DMS153 (cell line): ENCODE results near the gene THADA.

Source experiments
- DNase-seq: peaks from one replicate; lab custom pipeline; 2025; lab: John Stamatoyannopoulos, UW

Gene THADA

GRCh38 chr2:43246641-43247040 is 349.2 kb downstream of the THADA start:
- no peak for DNase-seq

GRCh38 chr2:43241558-43241957 is 354.3 kb downstream of the THADA start:
- DNase-seq, result no peak

DNA sequence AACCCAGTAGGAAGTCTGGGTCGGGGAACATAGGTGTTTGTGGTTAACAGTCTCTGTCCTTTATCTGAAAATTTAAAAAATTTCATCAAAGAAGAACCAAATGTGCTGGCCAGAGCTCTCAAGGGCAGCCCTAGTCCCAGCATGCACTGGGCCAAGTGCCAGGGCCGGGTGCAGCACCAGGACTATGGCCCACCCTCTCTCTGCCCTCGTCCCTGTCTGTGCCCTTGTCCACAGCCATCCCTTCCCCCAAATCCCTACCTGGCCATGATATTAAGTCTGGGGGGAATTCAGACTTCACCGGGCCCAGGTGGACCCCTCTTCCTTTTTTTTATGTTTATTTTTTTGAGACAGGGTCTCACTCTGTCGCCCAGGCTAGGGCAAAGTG is 355.1 kb downstream of the THADA start:
- DNase-seq, result no peak

- DNase-seq, result no peak
These were observed 355.7 kb downstream of the THADA start for GRCh38 chr2:43239981-43240765.

- no peak for DNase-seq
These were observed 357.0 kb downstream of the THADA start for GRCh38 chr2:43238813-43239212.

DNA sequence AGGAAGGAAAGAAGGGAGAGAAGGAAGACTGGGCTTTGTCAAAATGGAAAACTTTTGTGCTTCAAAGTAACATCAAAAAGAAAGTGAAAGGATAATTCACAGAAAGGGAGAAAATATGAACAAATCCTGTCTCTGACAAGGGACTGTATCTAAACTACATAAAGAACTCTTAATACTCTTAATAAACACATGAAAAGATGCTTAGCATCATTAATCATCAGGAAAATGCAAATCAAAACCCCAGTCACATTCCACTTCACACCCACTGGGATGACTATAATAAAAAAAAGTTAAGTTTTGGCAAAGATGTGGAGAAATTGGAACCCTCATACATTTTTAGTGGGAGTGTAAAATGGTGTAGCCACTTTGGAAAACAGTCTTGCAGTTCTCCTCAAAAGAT is 357.7 kb downstream of the THADA start:
- no peak for DNase-seq

DNA sequence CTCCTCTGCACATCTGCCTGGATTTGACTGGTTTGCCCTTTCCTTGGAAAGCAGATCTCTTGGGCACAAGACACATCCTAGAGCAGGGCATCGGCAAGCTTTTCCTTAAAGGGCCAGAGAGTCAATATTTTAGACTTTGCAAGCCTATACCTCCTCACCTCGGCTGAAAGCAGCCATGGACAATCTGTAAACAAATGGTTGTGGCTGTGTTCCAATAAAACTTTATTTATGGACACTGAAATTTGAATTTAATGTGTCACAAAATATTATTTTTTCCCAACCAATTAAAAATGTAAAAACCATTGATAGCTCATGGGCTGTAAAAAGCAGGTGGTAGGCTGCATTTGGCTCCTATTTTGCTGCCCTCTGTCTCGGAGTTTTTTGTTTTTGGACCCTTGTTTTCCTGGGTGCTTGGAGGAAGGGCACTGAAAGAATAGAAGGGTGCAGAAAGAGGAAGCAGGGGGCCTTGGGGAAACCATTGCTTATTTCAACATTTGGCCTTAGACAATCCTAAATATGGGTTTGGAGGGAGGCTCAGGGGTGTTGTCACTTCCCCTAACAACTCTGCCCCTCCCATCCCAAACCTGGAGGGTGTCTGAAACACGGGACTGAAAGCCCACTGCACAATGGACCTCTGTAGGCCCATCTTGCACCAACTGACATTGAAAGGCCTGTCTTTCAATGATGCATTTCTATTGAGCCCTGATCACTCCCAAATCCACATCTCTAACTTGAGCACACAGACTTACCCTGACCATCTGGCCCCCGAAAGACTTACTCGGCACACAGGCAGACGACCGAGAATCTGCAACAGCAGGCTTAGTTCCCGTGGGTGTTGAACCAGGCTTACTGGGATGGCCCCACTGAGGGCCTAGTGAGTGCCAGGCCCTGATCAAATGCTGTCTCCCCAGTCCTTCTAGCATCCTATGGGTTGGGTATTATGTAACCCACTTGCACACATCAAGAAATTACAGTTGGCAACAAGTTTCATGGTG is 362.3 kb downstream of the THADA start:
- no peak for DNase-seq

DNA sequence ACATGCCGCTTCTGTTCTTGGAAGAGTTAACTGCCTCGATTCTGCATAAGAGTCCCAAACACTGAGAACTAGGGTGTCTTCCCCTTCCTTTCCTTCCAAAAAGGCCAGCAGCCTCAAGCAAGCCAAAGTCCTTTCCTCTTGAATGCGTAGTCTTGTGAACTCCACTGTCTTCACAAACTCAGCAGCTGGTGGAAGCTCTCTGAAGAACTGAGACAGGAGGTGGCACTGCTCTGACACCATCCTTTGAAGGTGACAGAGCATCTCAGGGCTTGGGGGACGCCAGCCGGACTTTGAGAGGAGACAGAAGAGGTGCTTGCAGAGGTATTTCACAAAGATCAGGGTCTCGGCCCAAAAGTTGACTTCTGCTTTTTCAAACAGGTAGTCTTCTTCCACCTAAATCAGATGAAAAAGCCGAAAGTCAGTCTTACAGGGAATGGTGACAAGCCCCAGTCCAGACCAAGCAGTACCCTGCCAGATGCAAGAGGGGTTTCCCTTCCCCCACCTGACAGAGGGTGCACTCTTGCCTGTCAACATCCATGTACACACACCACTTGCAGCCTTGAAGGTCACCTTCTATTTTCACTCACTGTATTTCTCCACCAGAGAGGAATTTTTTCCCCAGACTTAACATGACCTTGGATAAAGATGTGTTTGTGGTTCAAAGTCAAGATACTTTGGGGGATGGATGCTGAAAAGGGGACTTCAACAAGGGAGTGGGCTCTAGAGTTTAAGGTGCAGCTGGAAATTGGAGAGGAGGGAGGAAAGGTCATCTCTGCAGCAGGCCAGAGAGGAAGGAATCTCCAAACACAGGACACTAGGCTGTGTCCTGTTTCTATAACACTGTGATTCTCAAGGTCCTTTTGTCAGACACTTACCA is 364.6 kb downstream of the THADA start:
- DNase-seq, result no peak

GRCh38 chr2:43230351-43230885 is 365.4 kb downstream of the THADA start:
- no peak for DNase-seq

- DNase-seq, result no peak
These were observed 366.8 kb downstream of the THADA start for GRCh38 chr2:43228756-43229659.

DNA sequence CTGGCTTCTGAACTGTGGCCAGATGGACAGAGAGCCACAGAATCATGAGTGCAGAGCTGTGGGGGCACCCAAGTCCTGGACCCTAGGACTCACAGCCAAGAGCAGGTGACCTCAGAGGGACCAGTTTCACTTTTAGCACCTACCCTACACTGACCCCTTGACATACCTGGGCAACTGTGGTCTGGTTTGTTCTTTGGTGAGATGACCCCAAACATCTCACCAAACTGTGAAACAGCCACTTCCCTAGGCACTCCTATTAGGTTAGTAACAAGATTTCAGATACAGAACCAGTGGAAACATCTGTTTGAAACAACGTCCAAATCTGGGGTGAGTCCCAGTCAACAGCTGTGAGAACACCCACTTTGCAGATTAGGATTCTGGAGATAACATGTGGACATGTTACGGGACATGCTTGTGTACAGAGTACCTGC is 367.5 kb downstream of the THADA start:
- DNase-seq, result no peak

GRCh38 chr2:43227830-43228281 is 368.0 kb downstream of the THADA start:
- peak; percentile 26 for DNase-seq

DNA sequence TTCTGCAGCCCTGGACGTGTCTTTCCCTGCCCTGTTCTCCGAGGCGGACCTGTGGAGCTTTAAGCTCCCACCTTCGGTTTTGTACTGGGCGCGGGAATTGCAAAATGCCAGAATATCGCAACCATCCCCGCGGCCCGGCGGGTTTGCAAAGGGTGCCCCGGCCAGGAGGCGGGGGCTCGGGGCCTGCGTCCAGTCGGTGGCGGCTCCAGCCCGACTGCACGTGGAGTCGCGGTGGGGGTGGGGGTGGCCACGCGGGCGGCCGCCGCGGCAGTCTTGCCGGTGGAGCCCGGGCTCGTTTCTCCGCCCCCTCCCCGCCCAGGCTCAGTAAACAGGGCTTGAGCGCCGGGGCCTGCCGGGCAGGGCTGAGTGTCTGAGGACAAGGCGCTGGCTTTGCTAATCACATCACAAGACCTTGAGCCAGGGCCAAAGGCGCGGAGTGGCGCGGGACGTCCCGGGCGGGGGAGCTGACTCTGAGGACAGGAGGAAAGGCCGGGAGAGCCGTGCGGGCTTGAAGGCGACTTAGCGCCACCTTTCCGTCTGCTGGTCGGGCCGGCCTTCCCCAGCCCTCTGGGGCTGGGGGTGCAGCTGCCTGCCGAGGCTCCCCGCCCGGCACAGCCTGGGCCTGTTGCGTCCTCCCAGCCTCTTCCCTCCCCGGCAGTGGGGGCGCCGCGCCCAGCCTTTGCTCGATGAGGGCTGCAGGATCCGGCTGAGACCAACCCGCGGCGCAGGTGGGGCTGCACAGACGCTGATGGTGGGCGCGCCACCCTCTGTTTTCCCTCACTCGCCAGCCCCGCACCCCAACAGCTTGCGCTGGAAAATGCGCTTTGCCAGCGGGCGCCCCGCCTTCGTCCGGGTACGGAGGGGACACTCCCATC is 368.6 kb downstream of the THADA start:
- DNase-seq, result peak; percentile 55

GRCh38 chr2:43226558-43226954 is 369.3 kb downstream of the THADA start, which contains the start of gene ZFP36L2:
ZFP36L2 (minus strand) TSS chr2:43226606; CDS start chr2:43226315, 291 bp downstream.
- peak; percentile 79 for DNase-seq

GRCh38 chr2:43225788-43226557 is 369.9 kb downstream of the THADA start:
- no peak for DNase-seq

- no peak for DNase-seq
These were observed 370.6 kb downstream of the THADA start for GRCh38 chr2:43225093-43225787.

DNA sequence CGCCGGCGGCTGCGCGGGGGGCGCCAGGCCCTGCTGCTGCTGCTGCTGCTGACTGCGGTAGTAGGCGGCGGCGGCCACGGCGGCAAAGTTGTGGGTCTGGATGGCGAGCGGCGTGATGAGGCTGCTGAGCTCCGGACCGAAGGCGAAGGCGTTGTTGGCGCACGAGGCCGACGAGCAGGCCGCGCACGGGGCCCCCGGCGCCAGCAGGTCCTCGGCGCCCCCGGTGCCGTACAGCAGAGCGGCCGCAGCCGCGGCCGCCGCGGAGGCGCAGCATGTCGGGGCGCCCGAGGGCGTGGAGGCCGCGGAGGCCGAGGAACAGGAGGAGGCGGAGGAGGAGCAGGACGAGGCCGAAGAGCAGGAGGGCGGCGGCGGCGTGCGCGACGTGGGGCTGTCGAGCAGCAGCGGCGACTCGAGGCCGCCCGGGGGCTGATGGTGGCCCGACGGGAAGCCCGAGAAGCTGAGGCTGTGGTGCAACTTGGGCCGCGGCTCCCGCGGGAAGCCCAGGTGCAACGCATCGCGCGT is 371.2 kb downstream of the THADA start:
- DNase-seq, result no peak

DNA sequence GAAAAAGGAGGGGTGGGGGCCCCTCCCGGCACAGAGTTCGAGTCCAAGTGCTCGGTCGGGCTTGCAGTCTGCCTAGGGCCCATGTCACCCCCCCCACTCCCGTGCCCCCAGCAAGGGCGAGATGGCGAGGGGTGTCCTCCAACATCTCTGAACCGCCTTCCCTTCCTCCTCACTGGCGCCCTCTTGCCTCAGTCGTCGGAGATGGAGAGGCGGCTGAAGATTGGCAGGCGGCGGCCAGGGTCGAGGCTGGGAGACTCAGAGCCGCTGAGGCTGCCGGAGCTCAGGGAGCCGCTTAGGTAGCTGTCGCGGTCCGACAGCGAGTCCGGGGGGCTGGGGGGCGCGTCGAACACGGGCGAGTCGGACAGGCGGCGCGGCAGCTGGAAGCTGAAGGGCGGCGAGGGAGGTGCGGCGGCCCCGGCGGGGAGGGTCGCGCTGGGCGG is 371.7 kb downstream of the THADA start:
- DNase-seq, result no peak
